ENCODE results near the gene GARNL3.

DNA sequence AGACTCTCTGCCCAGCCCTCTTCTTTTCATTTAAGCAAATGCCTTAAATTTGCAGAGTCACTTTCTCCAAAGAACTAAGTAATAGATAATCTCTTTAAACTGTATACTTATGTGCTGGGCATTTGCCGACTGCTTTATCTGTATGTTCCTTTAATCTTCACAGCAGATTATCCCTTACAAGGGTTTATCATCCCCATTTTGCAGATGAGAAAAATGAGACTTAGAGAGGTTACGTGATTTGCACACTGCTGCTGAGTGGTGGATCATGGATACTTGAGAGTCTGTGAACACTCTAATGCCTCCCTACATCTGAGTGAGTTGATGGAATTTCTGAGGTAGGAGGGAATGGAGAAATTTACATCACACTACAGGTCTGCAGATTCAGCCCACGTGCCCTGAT lies 163.8 kb downstream of the GARNL3 start:
- no peak for TF ChIP-seq POLR2A (IDR thresholded peaks at IDR 0.05)
- TF ChIP-seq, protein P1, sequence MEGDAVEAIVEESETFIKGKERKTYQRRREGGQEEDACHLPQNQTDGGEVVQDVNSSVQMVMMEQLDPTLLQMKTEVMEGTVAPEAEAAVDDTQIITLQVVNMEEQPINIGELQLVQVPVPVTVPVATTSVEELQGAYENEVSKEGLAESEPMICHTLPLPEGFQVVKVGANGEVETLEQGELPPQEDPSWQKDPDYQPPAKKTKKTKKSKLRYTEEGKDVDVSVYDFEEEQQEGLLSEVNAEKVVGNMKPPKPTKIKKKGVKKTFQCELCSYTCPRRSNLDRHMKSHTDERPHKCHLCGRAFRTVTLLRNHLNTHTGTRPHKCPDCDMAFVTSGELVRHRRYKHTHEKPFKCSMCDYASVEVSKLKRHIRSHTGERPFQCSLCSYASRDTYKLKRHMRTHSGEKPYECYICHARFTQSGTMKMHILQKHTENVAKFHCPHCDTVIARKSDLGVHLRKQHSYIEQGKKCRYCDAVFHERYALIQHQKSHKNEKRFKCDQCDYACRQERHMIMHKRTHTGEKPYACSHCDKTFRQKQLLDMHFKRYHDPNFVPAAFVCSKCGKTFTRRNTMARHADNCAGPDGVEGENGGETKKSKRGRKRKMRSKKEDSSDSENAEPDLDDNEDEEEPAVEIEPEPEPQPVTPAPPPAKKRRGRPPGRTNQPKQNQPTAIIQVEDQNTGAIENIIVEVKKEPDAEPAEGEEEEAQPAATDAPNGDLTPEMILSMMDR (IDR thresholded peaks at IDR 0.05), result no peak
